Natural killer cell (primary cell): ENCODE measurements around the gene ARFRP1. TPM values are rescaled to one million over a fixed set of nuclear protein-coding genes. Genes with fewer than 3 reads are reported as not detected.

Source experiments
- ATAC-seq, 3 donors: fragments of 150-1000 bp in 2 of 3; fragments of 200-7000 bp in 1 of 3; cut with Tn5 transposase; 1 replicate in 1 of 3; 2 replicates in 2 of 3; pipeline ENCODE4 v1.10.0; 2021; ENCODE audit warnings: mild to moderate bottlenecking in 2 of 3, moderate library complexity in 2 of 3
- DNase-seq, 2 donors: peaks; one replicate each; pipeline versions ENCODE4 v3.0.0 to v3.0.0-alpha.2; 2013 to 2021; ENCODE audit warnings: mixed read lengths in 1 of 2
- H3K27ac ChIP-seq: one replicate; pipeline ENCODE4 v1.5.1; 2013; ENCODE audit warnings: mild to moderate bottlenecking, low read length
- H3K27me3 ChIP-seq: one replicate; pipeline ENCODE4 v1.6.1; 2013; ENCODE audit warnings: low read length; ENCODE audit not compliant: control insufficient read depth, insufficient read depth
- H3K36me3 ChIP-seq: one replicate; pipeline ENCODE4 v1.6.1; 2013; ENCODE audit warnings: low read length; ENCODE audit not compliant: control insufficient read depth, insufficient read depth
- H3K4me1 ChIP-seq: one replicate; pipeline ENCODE4 v1.6.1; 2013; ENCODE audit warnings: low read length; ENCODE audit not compliant: control insufficient read depth, insufficient read depth
- H3K4me3 ChIP-seq: one replicate; pipeline ENCODE4 v1.5.1; 2013; ENCODE audit warnings: low read length
- H3K9me3 ChIP-seq: one replicate; pipeline ENCODE4 v1.6.1; 2013; ENCODE audit warnings: low read length; ENCODE audit not compliant: control insufficient read depth, insufficient read depth
- H3K27ac Mint-ChIP-seq, 2 donors: one replicate each; pipeline ENCODE4 v1.8.0; 2022; ENCODE audit warnings: mild to moderate bottlenecking in 2 of 2, mixed read lengths in 2 of 2, moderate library complexity in 1 of 2
- H3K27me3 Mint-ChIP-seq, 2 donors: one replicate each; pipeline ENCODE4 v1.8.0; 2022; ENCODE audit warnings: low read depth in 2 of 2, mixed read lengths in 2 of 2
- H3K36me3 Mint-ChIP-seq: one replicate; pipeline ENCODE4 v1.8.0; 2022; ENCODE audit warnings: mixed read lengths
- H3K4me1 Mint-ChIP-seq, 2 donors: one replicate each; pipeline ENCODE4 v1.8.0; 2022; ENCODE audit warnings: mixed read lengths in 2 of 2
- H3K4me3 Mint-ChIP-seq: one replicate; pipeline ENCODE4 v1.8.0; 2022; ENCODE audit warnings: mild to moderate bottlenecking, moderate library complexity, mixed read lengths
- H3K9me3 Mint-ChIP-seq, 2 donors: one replicate each; pipeline ENCODE4 v1.8.0; 2022; ENCODE audit warnings: mixed read lengths in 2 of 2
- CTCF ChIP-seq: fragments of 200-600 bp; IDR thresholded peaks from one replicate; pipeline ENCODE4 v1.8.0; 2022; ENCODE audit warnings: antibody characterized with exemption
- WGBS: methylation state at CpG from one replicate; pipeline ENCODE4 v1.1.7; 2013; ENCODE audit warnings: missing lambda C conversion rate; ENCODE audit not compliant: insufficient coverage; 5-methylcytosine and 5-hydroxymethylcytosine counted together
- intact Hi-C: fragments of 100-400 bp; cut with micrococcal nuclease; formaldehyde crosslinking; loops from one replicate; pipeline ENCODE4 v1.14.2; 2022
- total RNA-seq, 4 donors: library from RNA; stranded (reverse); fragments of 120-200 nt in 1 of 4; gene quantifications; one replicate each; pipeline versions ENCODE4 v1.2.3 to v1.2.4, GENCODE V29; 2013 to 2022

The ARFRP1 gene
- 10 to 100 TPM; 43.9 to 55.8 (median 50.6) TPM for total RNA-seq
- total RNA-seq (2013), result 39.0 TPM

GRCh38 chr20:63707558-63708300 is at the start of gene ARFRP1, which contains the start of gene ZGPAT:
TSS of gene ARFRP1 (minus strand) at chr20:63707976. CDS start at chr20:63707091, 885 bp downstream.
TSS of gene ZGPAT (plus strand) at chr20:63708039. CDS start at chr20:63708581, 542 bp downstream.
- peak; percentile 85 to 92 (median 88) for ATAC-seq
- WGBS, result under 1% methylated on average over 98 of the region's 98 CpGs
- no peak for TF ChIP-seq CTCF
- Mint-ChIP-seq H3K27me3 (no peaks in the 10 kb centered on the region), H3K9me3 (no peaks in the 10 kb centered on the region), H3K27ac (peak within 1 kb of the TSS; percentile 83 to 87), H3K4me1 (peaks cover 37 to 42% of the 10 kb centered on the region in 2 donors), H3K4me3 (peak within 1 kb of the TSS; percentile 84), H3K36me3 (peaks cover 7% of the 10 kb centered on the region)
- no peaks in the 10 kb centered on the region for H3K27me3 ChIP-seq
- peak within 1 kb of the TSS; percentile 78 for H3K27ac ChIP-seq
- no peaks in the 10 kb centered on the region for H3K9me3 ChIP-seq
- peak within 1 kb of the TSS; percentile 43 for H3K4me3 ChIP-seq
- peak; percentile 84 to 93 for DNase-seq
- peaks cover 34% of the 10 kb centered on the region for H3K36me3 ChIP-seq
- H3K4me1 ChIP-seq, result peaks cover 29% of the 10 kb centered on the region
- intact Hi-C loops, result loop anchor here (1.0 to 5.0 kb wide), 3 partner anchors 35 to 158 kb away; partner anchors contain the start of gene TPD52L2

GRCh38 chr20:63756648-63756991 is 48.8 kb upstream of the ARFRP1 start:
- no peaks in the 10 kb centered on the region for H3K36me3 ChIP-seq
- peak; percentile 66 to 80 (median 76) for ATAC-seq
- H3K9me3 ChIP-seq, result no peaks in the 10 kb centered on the region
- Mint-ChIP-seq H3K4me3 (no peak overlapping the region), H3K27ac (peak overlapping the region; percentile 5 to 73), H3K4me1 (peaks cover 17 to 47% of the 10 kb centered on the region in 2 donors), H3K9me3 (no peaks in the 10 kb centered on the region), H3K27me3 (no peaks in the 10 kb centered on the region), H3K36me3 (no peaks in the 10 kb centered on the region)
- H3K4me3 ChIP-seq, result no peak overlapping the region
- H3K4me1 ChIP-seq, result peaks cover 14% of the 10 kb centered on the region
- 25% methylated on average over 8 of the region's 8 CpGs for WGBS
- H3K27me3 ChIP-seq, result no peaks in the 10 kb centered on the region
- DNase-seq, result peak in 1 of 2 donors; percentile 59
- TF ChIP-seq CTCF, result no peak
- intact Hi-C loops, result no loop called here
- no peak overlapping the region for H3K27ac ChIP-seq

- H3K36me3 ChIP-seq, result no peaks in the 10 kb centered on the region
- H3K27ac Mint-ChIP-seq, result peak overlapping the region; percentile 5 to 73
- ATAC-seq, result no peak
- H3K27ac ChIP-seq, result no peak overlapping the region
- DNase-seq, result no peak
- no peak overlapping the region for H3K4me3 Mint-ChIP-seq
- TF ChIP-seq CTCF, result no peak
- peaks cover 19% of the 10 kb centered on the region for H3K4me1 ChIP-seq
- no peaks in the 10 kb centered on the region for H3K27me3 Mint-ChIP-seq
- no peaks in the 10 kb centered on the region for H3K27me3 ChIP-seq
- H3K4me1 Mint-ChIP-seq, result peaks cover 17 to 50% of the 10 kb centered on the region in 2 donors
- H3K9me3 ChIP-seq, result no peaks in the 10 kb centered on the region
- WGBS, result 89% methylated on average over 18 of the region's 18 CpGs
- no peak overlapping the region for H3K4me3 ChIP-seq
- H3K9me3 Mint-ChIP-seq, result no peaks in the 10 kb centered on the region
- H3K36me3 Mint-ChIP-seq, result no peaks in the 10 kb centered on the region
- intact Hi-C loops, result no loop called here
Measured at GRCh38 chr20:63755933-63756647, 48.3 kb upstream of the ARFRP1 start.
